ENCODE data around the gene BACH2. TPM values are rescaled to one million over a fixed set of nuclear protein-coding genes. Genes with fewer than 3 reads are reported as not detected.

The BACH2 gene
- polyA plus RNA-seq, 1 donor (not counting 4 experiments of a cell fraction or from before 2014, with no cell fraction given) = 0.50 TPM

DNA sequence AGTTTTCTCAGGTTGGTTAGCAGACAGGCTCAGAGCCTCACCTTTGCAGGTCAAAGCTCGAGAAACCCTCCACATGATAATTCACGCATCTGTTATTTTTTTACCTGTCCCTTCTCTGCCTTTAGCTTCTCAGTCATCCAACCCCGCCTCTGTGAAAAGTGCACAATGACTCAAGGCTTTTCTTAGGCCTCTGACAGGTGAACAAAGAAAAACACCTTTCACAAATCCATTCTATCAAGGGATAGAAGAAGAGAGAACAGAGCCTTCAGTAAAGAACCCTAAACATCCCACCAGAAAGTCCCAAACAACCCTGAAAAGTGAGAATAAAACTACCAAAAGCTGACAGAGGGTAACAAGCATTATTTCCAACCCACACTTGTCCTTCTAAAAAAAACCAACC is 224.1 kb downstream of the BACH2 start:
- Histone ChIP-seq H3K4me1 (ENCODE audit: control insufficient read depth, extremely low read depth, insufficient read depth, low read length) (no peaks in the 10 kb centered on the region), H3K79me2 (ENCODE audit: control insufficient read depth, insufficient read depth, low read length) (no peaks in the 10 kb centered on the region), H3K9me1 (ENCODE audit: control insufficient read depth, extremely low read depth, insufficient read depth, low read length) (no peaks in the 10 kb centered on the region), H3K27ac (ENCODE audit: control insufficient read depth, insufficient read depth, low read length) (no peak overlapping the region), H3K4me3 (ENCODE audit: control insufficient read depth in 2 of 3, extremely low read depth in 1 of 3, insufficient read depth in 2 of 3, low read depth in 1 of 3, low read length in 3 of 3) (no peak overlapping the region), H3K9ac (ENCODE audit: control insufficient read depth, extremely low read depth, insufficient read depth, low read length) (no peak overlapping the region), H4K20me1 (ENCODE audit: control insufficient read depth, extremely low read depth, insufficient read depth, low read length) (no peaks in the 10 kb centered on the region), H2AFZ (ENCODE audit: control insufficient read depth, low read length) (no peak overlapping the region), H3K36me3 (ENCODE audit: control insufficient read depth in 2 of 2, extremely low read depth in 1 of 2, insufficient read depth in 2 of 2, low read length in 2 of 2) (no peaks in the 10 kb centered on the region), H3K4me2 (ENCODE audit: control insufficient read depth, extremely low read depth, insufficient read depth, low read depth, low read length) (no peak overlapping the region), H3K27me3 (ENCODE audit: control insufficient read depth, extremely low read depth, insufficient read depth, low read length) (no peaks in the 10 kb centered on the region), H3K9me3 (ENCODE audit: control insufficient read depth, low read depth, low read length) (no peaks in the 10 kb centered on the region)
- FAIRE-seq (no peak), DNase-seq (ENCODE audit: low read depth, low spot score) (no peak)
- TF ChIP-seq, protein P1, sequence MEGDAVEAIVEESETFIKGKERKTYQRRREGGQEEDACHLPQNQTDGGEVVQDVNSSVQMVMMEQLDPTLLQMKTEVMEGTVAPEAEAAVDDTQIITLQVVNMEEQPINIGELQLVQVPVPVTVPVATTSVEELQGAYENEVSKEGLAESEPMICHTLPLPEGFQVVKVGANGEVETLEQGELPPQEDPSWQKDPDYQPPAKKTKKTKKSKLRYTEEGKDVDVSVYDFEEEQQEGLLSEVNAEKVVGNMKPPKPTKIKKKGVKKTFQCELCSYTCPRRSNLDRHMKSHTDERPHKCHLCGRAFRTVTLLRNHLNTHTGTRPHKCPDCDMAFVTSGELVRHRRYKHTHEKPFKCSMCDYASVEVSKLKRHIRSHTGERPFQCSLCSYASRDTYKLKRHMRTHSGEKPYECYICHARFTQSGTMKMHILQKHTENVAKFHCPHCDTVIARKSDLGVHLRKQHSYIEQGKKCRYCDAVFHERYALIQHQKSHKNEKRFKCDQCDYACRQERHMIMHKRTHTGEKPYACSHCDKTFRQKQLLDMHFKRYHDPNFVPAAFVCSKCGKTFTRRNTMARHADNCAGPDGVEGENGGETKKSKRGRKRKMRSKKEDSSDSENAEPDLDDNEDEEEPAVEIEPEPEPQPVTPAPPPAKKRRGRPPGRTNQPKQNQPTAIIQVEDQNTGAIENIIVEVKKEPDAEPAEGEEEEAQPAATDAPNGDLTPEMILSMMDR (optimal IDR thresholded peaks at IDR 0.05 in 1 of 3, IDR thresholded peaks at IDR 0.05 in 1 of 3, conservative IDR thresholded peaks at IDR 0.05 in 1 of 3; ENCODE audit: extremely low read depth in 1 of 3, insufficient read depth in 2 of 3, low read length in 3 of 3) = no peak
- no peak for TF ChIP-seq EZH2 (IDR thresholded peaks at IDR 0.05; ENCODE audit: low read length)
- dilution Hi-C loops (cut with MboI; ENCODE audit: extremely low pct_ligation_motif_present, low sequenced_read_pairs) = no loop called here

DNA sequence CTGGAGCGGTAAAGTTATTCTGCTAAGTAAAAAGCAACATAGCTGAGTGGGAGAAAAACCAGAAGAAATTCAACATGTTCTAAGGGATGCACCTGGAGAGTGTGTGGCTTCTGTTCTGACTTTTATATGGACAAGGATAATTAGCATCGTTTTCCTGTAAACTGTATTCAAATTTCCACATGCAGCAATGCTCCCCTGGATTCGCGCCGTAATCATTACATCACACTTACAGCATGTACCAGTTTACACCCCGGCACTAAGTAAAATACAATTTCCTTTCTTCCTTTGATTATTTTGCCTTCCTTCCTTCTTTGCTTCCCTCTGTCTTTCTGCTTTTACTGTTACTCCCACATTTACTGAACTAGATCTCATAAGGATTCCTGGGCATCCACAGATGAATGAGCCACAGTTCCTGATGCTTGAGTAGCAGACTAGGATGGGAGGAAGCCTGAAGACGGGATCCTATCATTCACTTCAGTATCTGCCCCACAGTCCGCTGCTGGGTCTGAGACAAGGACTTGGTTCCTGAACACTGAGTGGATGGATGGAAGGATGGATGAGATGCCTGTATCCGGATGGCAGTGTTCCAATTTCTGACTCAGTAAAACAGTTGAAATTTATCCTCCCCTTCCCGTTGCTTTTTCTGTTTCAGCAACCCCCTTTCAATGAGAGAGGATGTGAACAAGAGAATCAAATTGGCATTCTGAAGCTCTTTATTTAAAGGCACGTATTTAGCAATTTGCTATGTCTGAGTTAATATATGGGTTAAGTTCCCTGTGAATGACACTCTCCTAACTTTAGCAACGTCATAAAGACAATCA is 227.7 kb downstream of the BACH2 start:
- TF ChIP-seq, protein P1 (optimal IDR thresholded peaks at IDR 0.05 in 1 of 3, IDR thresholded peaks at IDR 0.05 in 1 of 3, conservative IDR thresholded peaks at IDR 0.05 in 1 of 3; ENCODE audit: extremely low read depth in 1 of 3, insufficient read depth in 2 of 3, low read length in 3 of 3) = no peak
- no peak for TF ChIP-seq EZH2 (IDR thresholded peaks at IDR 0.05; ENCODE audit: low read length)
- no peaks in the 10 kb centered on the region for H3K4me1 ChIP-seq (ENCODE audit: control insufficient read depth, extremely low read depth, insufficient read depth, low read length)
- H2AFZ ChIP-seq (ENCODE audit: control insufficient read depth, low read length) = no peak overlapping the region
- dilution Hi-C loops (cut with MboI; ENCODE audit: extremely low pct_ligation_motif_present, low sequenced_read_pairs) = no loop called here
- no peak overlapping the region for H3K4me2 ChIP-seq (ENCODE audit: control insufficient read depth, extremely low read depth, insufficient read depth, low read depth, low read length)
- H3K79me2 ChIP-seq (ENCODE audit: control insufficient read depth, insufficient read depth, low read length) = no peaks in the 10 kb centered on the region
- no peak overlapping the region for H3K9ac ChIP-seq (ENCODE audit: control insufficient read depth, extremely low read depth, insufficient read depth, low read length)
- no peak overlapping the region for H3K4me3 ChIP-seq (ENCODE audit: control insufficient read depth in 2 of 3, extremely low read depth in 1 of 3, insufficient read depth in 2 of 3, low read depth in 1 of 3, low read length in 3 of 3)
- no peaks in the 10 kb centered on the region for H4K20me1 ChIP-seq (ENCODE audit: control insufficient read depth, extremely low read depth, insufficient read depth, low read length)
- FAIRE-seq (no peak), DNase-seq (ENCODE audit: low read depth, low spot score) (no peak)
- H3K27ac ChIP-seq (ENCODE audit: control insufficient read depth, insufficient read depth, low read length) = no peak overlapping the region
- no peaks in the 10 kb centered on the region for H3K9me3 ChIP-seq (ENCODE audit: control insufficient read depth, low read depth, low read length)
- H3K9me1 ChIP-seq (ENCODE audit: control insufficient read depth, extremely low read depth, insufficient read depth, low read length) = no peaks in the 10 kb centered on the region
- H3K27me3 ChIP-seq (ENCODE audit: control insufficient read depth, extremely low read depth, insufficient read depth, low read length) = no peaks in the 10 kb centered on the region
- H3K36me3 ChIP-seq (ENCODE audit: control insufficient read depth in 2 of 2, extremely low read depth in 1 of 2, insufficient read depth in 2 of 2, low read length in 2 of 2) = no peaks in the 10 kb centered on the region

Measured in keratinocyte (primary cell).